GM21447 (cell line): ENCODE results near the gene NAALADL1.
"Not testable (repeated sequence)": the region's sequence is repeated elsewhere in the genome, so short reads cannot be mapped to it uniquely, and the experiment has no call there.

ENCODE experiments used
- ATAC-seq: cut with Tn5 transposase; IDR thresholded peaks from one replicate; pipeline ENCODE4 v1.9.1; 2021; ENCODE audit not compliant: unreplicated experiment

Gene NAALADL1

DNA sequence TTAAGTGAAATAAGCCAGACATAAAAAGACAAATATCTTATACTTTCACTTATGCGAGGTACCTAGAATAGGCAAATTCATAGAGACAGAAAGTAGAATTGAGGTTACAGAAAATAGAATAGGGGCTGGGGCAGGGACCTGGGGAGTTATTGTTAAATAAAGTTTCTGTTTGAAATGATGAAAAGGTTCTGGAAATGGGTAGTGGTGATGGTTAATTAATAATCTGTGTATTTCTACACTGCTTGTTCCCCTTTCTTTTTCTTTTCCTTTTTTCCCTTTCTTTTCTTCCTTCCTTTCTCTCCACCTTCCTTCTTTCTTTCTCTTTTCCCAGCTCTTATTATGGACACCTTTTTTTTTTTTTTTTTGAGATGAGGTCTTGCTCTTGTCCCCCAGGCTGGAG is 2.8 kb downstream of the NAALADL1 start:
- no peak for ATAC-seq

GRCh38 chr11:65053827-65054508 is 4.4 kb downstream of the NAALADL1 start:
- no peak for ATAC-seq

DNA sequence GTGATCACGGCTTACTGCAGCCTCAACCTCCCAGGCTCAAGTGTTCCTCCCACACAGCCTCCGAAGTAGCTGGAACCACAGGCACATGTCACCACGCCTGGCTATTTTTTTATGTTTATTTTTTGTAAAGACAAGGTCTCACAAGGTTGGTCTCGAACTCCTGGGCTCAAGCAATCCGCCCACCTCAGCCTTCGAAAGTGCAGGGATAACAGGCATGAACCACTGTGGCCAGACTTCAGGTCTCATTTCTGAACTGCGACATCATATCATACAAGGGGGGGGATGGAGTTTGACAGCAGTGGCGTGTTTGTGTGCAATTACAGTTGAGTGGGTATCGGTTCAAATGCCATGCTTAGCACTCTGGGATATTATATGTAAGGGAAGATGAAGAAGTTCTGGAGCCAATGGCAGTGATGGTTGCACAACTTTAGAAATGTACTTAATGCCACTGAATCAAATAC is 6.9 kb downstream of the NAALADL1 start:
- no peak for ATAC-seq

GRCh38 chr11:65047581-65048422 is 10.6 kb downstream of the NAALADL1 start:
- ATAC-seq, result no peak

GRCh38 chr11:65045728-65046127 is 12.6 kb downstream of the NAALADL1 start:
- no peak for ATAC-seq

- ATAC-seq, result no peak
These were observed 13.3 kb downstream of the NAALADL1 start for GRCh38 chr11:65045061-65045460.

DNA sequence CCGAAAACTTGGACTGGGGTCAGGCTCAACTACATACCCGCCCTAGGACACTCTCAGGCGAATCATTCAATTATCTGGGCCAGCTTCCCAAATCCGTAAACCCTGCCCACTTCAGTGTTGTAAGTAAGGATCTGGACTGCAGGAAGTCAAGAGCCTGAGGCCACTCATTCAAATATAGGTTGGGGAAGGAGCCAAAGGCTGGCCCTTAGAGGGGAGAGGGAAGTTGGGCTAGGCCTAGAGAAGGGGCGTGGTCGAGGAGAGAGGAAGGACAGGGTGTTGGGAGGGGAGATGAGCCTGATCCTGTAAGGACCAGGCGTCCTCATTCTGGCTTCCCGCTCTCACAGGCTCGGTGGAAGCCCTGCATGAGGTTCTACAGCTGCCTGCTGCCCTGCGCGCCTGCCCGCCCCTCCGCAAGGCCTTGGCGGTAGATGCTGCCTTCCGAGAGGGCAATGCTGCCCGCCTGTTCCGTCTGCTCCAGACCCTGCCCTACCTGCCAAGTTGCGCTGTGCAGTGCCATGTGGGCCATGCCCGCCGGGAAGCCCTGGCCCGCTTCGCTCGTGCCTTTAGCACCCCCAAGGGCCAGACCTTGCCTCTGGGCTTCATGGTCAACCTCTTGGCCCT is 14.4 kb downstream of the NAALADL1 start:
- ATAC-seq, result no peak

- no peak for ATAC-seq
These were observed 15.5 kb downstream of the NAALADL1 start for GRCh38 chr11:65042891-65043290.

- peak; percentile 86 for ATAC-seq
These were observed 17.3 kb downstream of the NAALADL1 start, which contains the start of gene SAC3D1 for GRCh38 chr11:65040847-65041622. Gene SAC3D1, plus strand, starts transcription at chr11:65041210. Its CDS starts 83 bp downstream, at chr11:65041293.

DNA sequence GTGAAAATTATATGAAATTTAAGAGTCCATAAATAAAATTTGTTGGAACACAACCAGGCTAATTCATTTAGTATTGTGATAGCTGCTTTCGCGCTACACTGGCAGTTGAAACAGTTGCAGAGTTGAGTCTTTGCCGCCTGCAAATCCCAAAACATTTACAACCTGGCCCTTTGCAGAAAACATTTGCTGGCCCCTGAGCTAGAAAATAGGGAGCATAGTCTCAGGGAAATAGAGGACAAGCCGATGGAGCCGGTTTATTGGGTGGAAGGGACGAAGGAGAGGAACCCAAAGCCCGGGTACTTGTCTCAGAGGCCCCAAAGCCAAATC is 17.9 kb downstream of the NAALADL1 start:
- no peak for ATAC-seq

DNA sequence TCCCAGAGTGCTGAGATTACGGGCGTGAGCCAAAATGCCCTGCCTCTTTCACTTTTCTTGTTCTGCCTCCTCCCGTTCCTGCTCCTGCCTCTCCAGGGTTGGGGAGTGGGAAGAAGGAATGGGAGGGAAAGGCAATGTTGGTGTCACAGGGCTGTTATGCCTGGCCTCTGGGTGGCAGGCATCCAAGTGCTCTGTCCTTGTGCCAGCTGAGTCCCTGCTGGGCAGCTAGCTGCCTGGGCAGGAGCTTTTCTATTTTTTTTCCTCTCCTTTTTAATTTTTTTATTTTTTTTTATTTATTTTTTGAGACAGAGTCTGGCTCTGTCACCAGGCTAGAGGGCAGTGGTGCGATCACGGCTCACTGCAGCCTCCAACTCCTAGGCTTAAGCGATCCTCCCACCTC is 21.4 kb downstream of the NAALADL1 start:
- no peak for ATAC-seq

GRCh38 chr11:65035579-65035978 is 22.8 kb downstream of the NAALADL1 start:
- no peak for ATAC-seq

DNA sequence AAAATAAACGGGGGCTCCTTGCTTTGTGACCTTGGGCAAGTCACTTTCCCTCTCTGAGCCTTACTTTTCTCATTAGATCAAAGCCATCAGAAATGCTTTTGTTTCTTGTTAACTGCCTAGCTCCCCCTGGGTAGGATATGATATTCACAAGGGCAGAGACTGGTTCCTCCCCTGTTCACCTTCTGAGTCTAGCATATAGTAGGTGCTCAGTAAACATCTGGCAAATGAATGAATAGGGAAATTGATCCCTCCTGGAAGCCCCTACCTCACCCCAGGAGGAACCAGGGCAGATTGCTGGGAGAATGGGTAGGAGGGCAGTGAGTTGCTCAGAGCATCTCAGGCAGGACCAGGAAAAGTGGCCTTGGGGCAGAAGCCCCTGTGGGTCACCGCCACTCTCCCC is 23.9 kb downstream of the NAALADL1 start:
- no peak for ATAC-seq

DNA sequence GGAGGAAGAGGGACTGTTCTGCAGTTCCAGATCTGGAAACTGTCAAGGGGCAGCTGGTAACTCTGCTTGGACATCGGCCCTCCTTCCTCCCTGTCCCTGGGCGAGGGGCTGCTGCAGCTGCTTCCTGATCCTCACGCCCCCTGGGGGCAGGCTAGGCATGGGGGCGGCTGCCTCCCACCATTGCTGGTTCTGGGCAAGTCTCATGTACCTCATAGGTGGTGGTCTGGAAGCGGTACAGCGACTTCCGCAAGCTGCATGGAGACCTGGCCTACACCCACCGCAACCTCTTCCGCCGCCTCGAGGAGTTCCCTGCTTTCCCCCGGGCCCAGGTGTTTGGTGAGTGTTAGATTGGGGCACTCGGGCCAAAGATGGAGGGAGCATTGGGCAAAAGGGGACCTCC is 26.1 kb downstream of the NAALADL1 start:
- no peak for ATAC-seq

DNA sequence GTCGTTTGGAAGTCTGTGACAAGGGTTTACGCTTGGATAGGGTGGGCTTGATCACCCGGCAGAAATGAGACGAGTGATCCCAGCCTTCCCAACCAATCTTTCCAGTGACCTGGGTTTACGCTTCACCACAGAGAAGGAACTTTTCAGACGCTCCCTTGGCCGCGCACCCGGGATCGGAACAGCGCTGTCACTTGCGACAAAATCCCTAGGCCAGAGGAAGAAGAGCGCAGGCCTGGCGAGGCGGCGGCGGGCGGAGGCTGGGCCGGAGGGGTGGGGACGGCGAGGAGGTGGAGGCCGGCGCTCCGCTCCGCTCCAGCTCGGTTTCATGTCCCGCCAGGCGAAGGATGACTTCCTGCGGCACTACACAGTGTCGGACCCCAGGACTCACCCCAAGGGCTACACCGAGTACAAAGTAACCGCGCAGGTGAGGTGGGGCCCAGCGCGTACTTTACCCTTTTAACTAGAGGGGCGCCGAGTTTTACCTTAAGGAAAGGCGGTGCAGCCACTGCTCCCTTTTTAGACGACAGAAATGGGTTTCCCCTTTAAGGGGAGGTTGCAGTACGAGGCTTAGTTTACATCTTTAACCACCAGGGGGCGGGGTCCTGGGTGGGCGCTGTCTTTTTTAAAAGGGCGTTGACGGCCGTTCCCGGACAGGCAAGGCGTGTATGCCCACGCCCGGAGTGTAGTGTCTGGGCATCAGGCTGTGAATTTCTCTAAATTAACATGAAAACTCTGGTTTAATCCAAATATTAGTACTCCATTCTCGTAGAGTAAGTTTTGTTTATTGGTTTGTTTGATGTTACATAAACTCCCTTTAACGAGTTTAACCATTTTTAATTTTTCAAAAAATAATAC is 30.9 kb downstream of the NAALADL1 start, which contains the start of gene SNX15:
SNX15 (plus strand) TSS at position 227 of the 855 bp plus-strand sequence; CDS start at position 326, 99 bp downstream.
- peak; percentile 78 for ATAC-seq

GRCh38 chr11:65026810-65027209 is 31.5 kb downstream of the NAALADL1 start:
- ATAC-seq, result no peak

DNA sequence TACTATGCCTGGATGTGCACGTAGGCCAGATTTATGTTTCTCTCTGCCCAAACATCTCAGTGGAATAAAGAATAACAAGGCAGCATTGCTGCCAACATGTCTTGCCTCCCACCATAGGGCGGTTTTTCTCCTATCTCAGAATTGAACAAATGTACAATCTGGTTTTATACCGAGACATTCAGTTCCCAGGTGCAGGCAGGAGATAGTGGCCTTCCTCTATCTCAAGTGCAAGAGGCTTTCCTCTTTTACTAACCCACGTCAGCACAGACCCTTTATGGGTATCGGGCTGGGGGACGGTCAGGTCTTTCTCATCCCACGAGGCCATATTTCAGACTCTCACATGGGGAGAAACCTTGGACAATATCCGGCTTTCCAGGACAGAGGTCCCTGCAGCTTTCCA is 34.9 kb downstream of the NAALADL1 start:
- ATAC-seq, result not testable (repeated sequence)

- ATAC-seq, result no peak
These were observed 36.8 kb downstream of the NAALADL1 start for GRCh38 chr11:65021509-65021908.

GRCh38 chr11:65021003-65021402 is 37.4 kb downstream of the NAALADL1 start:
- ATAC-seq, result no peak

DNA sequence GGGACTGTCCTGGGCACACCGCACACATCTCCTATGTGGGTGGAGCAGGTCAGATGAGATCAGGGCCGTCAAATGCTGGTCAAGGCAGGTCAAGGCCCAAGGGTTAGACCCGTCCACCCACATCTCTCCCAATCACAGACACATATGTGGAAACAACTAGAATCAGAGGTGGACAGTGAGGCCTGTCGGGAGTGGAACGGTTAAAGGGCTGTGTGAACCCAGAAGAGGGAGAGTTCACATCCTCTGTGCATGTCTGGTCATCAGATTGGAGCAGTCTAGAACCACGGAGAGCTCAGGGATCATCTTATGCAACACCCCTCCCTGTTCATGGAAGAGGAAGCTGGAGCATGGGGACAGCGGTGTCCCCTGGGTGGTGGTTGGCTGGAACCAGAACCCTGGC is 38.5 kb downstream of the NAALADL1 start:
- ATAC-seq, result no peak
